Thoracic aorta (tissue), 2 donors: Measurements from ENCODE around the gene LRRC8A. TPM values are rescaled to one million over a fixed set of nuclear protein-coding genes. Genes with fewer than 3 reads are reported as not detected.

Experiments
- ATAC-seq: fragments of 150-250 bp; one replicate; pipeline ENCODE4 v1.8.0; 2017; ENCODE audit warnings: low read depth; ENCODE audit not compliant: insufficient number of reproducible peaks, low FRiP score
- DNase-seq: peaks from one replicate; pipeline ENCODE4 v3.0.0-alpha.2; 2020; ENCODE audit warnings: low spot score
- H3K27ac ChIP-seq, 2 donors: fragments of 200-600 bp; sonication (generic); 1 replicate in 1 of 2; 2 replicates in 1 of 2; pipeline ENCODE4 v1.5.1; 2016; ENCODE audit warnings: mild to moderate bottlenecking in 2 of 2, moderate library complexity in 2 of 2
- H3K27me3 ChIP-seq: fragments of 200-600 bp; sonication (generic); replicated peaks from 2 replicates; pipeline ENCODE4 v1.6.0; 2016; ENCODE audit warnings: mild to moderate bottlenecking; ENCODE audit not compliant: insufficient read depth
- H3K36me3 ChIP-seq: fragments of 200-600 bp; sonication (generic); one replicate; pipeline ENCODE4 v1.5.1; 2016
- H3K4me1 ChIP-seq, 2 donors: fragments of 200-600 bp; sonication (generic); 1 replicate in 1 of 2; 2 replicates in 1 of 2; pipeline versions ENCODE4 v1.5.1 to v1.6.0; 2016; ENCODE audit warnings: low read depth in 2 of 2, mild to moderate bottlenecking in 1 of 2; ENCODE audit not compliant: control insufficient read depth in 1 of 2
- H3K4me3 ChIP-seq: fragments of 200-600 bp; sonication (generic); 2 replicates; pipeline ENCODE4 v1.5.1; 2016; ENCODE audit warnings: mild to moderate bottlenecking
- H3K9me3 ChIP-seq: fragments of 200-600 bp; sonication (generic); 2 replicates; pipeline ENCODE4 v1.5.1; 2016
- CTCF ChIP-seq: fragments of 200-600 bp; sonication (generic); IDR thresholded peaks from one replicate; pipeline ENCODE4 v1.5.1; 2019; ENCODE audit warnings: antibody characterized with exemption
- total RNA-seq, 2 donors: library from RNA; depleted of rRNA; stranded (reverse); fragments of >200 nt; gene quantifications; one replicate each; pipeline versions ENCODE4 v1.1.0 to v1.2.3, GENCODE V29; 2016

Gene LRRC8A
- total RNA-seq, 2 donors from 2014 or later, result 125 to 161 TPM

- Histone ChIP-seq H3K9me3 (no peaks in the 10 kb centered on the region), H3K27me3 (no peaks in the 10 kb centered on the region), H3K4me1 (peaks cover 26 to 68% of the 10 kb centered on the region in 2 donors), H3K36me3 (peaks cover 46% of the 10 kb centered on the region), H3K27ac (peak overlapping the region; percentile 89 to 97), H3K4me3 (peak overlapping the region; percentile 63)
- peak; percentile 86 for DNase-seq
- no peak for TF ChIP-seq CTCF
- ATAC-seq, result peak; percentile 76
Measured at GRCh38 chr9:128892221-128892921, 10.4 kb downstream of the LRRC8A start.

GRCh38 chr9:128893354-128893753, 11.4 kb downstream of the LRRC8A start:
- Histone ChIP-seq H3K36me3 (peaks cover 52% of the 10 kb centered on the region), H3K4me3 (no peak overlapping the region), H3K9me3 (no peaks in the 10 kb centered on the region), H3K4me1 (peaks cover 20 to 64% of the 10 kb centered on the region in 2 donors), H3K27ac (peak overlapping the region; percentile 89 to 97), H3K27me3 (no peaks in the 10 kb centered on the region)
- DNase-seq, result no peak
- TF ChIP-seq CTCF, result no peak
- ATAC-seq, result no peak

- ATAC-seq (no peak), DNase-seq (no peak)
- H3K27me3 ChIP-seq, result no peaks in the 10 kb centered on the region
- no peaks in the 10 kb centered on the region for H3K9me3 ChIP-seq
- H3K27ac ChIP-seq, result no peak overlapping the region
- peaks cover 19 to 62% of the 10 kb centered on the region in 2 donors for H3K4me1 ChIP-seq
- H3K36me3 ChIP-seq, result peaks cover 51% of the 10 kb centered on the region
- no peak overlapping the region for H3K4me3 ChIP-seq
- TF ChIP-seq CTCF, result no peak
Measured at GRCh38 chr9:128894764-128895163, 12.8 kb downstream of the LRRC8A start.

GRCh38 chr9:128895556-128895955, 13.6 kb downstream of the LRRC8A start:
- Histone ChIP-seq H3K36me3 (peaks cover 47% of the 10 kb centered on the region), H3K4me1 (peaks cover 19 to 56% of the 10 kb centered on the region in 2 donors), H3K4me3 (no peak overlapping the region), H3K9me3 (no peaks in the 10 kb centered on the region), H3K27ac (peak overlapping the region in 1 of 2 donors; percentile 27), H3K27me3 (no peaks in the 10 kb centered on the region)
- no peak for TF ChIP-seq CTCF
- ATAC-seq (no peak), DNase-seq (no peak)

GRCh38 chr9:128898382-128898781, 16.4 kb downstream of the LRRC8A start:
- Histone ChIP-seq H3K9me3 (no peaks in the 10 kb centered on the region), H3K27me3 (no peaks in the 10 kb centered on the region), H3K4me3 (no peak overlapping the region), H3K36me3 (peaks cover 43% of the 10 kb centered on the region), H3K4me1 (peaks cover 22 to 57% of the 10 kb centered on the region in 2 donors), H3K27ac (peak overlapping the region; percentile 56 to 87)
- DNase-seq (no peak), ATAC-seq (no peak)
- TF ChIP-seq CTCF, result no peak
